NCI-H526 (cell line): ENCODE measurements around the gene TMEM186.
"Not testable (repeated sequence)": the region's sequence is repeated elsewhere in the genome, so short reads cannot be mapped to it uniquely, and the experiment has no call there.

Experiments
- DNase-seq, 2 experiments: peaks; one replicate each; lab custom pipeline; 2025; lab: John Stamatoyannopoulos, UW

The TMEM186 gene

GRCh38 chr16:8812162-8812843, 14.9 kb upstream of the TMEM186 start:
- DNase-seq, result no peak

- no peak for DNase-seq
These were observed 11.3 kb upstream of the TMEM186 start for GRCh38 chr16:8808613-8809353.

- no peak for DNase-seq
These were observed 10.6 kb upstream of the TMEM186 start for GRCh38 chr16:8808009-8808408.

- no peak for DNase-seq
These were observed 9.8 kb upstream of the TMEM186 start for GRCh38 chr16:8807189-8807588.

- DNase-seq, result no peak
These were observed 9.0 kb upstream of the TMEM186 start for GRCh38 chr16:8806272-8806983.

GRCh38 chr16:8804313-8804712, 6.9 kb upstream of the TMEM186 start:
- DNase-seq, result no peak

GRCh38 chr16:8803733-8804132, 6.3 kb upstream of the TMEM186 start:
- not testable (repeated sequence) for DNase-seq

GRCh38 chr16:8801701-8802100, 4.3 kb upstream of the TMEM186 start:
- no peak for DNase-seq

GRCh38 chr16:8798535-8799157, 1.2 kb upstream of the TMEM186 start:
- no peak for DNase-seq

- no peak for DNase-seq
These were observed 712 bp upstream of the TMEM186 start for GRCh38 chr16:8798174-8798527.

GRCh38 chr16:8796469-8797363, 723 bp downstream of the TMEM186 start:
- no peak for DNase-seq

GRCh38 chr16:8795818-8796217, 1.6 kb downstream of the TMEM186 start:
- no peak for DNase-seq

- no peak for DNase-seq
These were observed 2.3 kb downstream of the TMEM186 start for GRCh38 chr16:8795091-8795490.

- no peak for DNase-seq
These were observed 8.8 kb downstream of the TMEM186 start for GRCh38 chr16:8788578-8789172.

- not testable (repeated sequence) for DNase-seq
These were observed 11.1 kb downstream of the TMEM186 start for GRCh38 chr16:8786316-8786715.

GRCh38 chr16:8785408-8785807, 12.0 kb downstream of the TMEM186 start:
- no peak for DNase-seq

- no peak for DNase-seq
These were observed 14.8 kb downstream of the TMEM186 start for GRCh38 chr16:8782673-8783072.

GRCh38 chr16:8781797-8782196, 15.6 kb downstream of the TMEM186 start:
- DNase-seq, result no peak

- no peak for DNase-seq
These were observed 20.2 kb downstream of the TMEM186 start for GRCh38 chr16:8777217-8777616.

GRCh38 chr16:8776129-8776584, 21.3 kb downstream of the TMEM186 start:
- no peak for DNase-seq

- DNase-seq, result no peak
These were observed 22.1 kb downstream of the TMEM186 start for GRCh38 chr16:8775359-8775758.
